DMS 273 (cell line): Measurements from ENCODE around the gene SMOC1.
A peak's percentile ranks its signal among the peaks of the same experiment; 100 is the strongest.

Experiments used
- DNase-seq: peaks from one replicate; lab custom pipeline; 2025; ENCODE audit not compliant: unreplicated experiment; lab: John Stamatoyannopoulos, UW

SMOC1 gene

GRCh38 chr14:69938751-69939150 is 59.5 kb downstream of the SMOC1 start:
- no peak for DNase-seq

GRCh38 chr14:69941768-69942742 is 62.8 kb downstream of the SMOC1 start:
- DNase-seq, result no peak

GRCh38 chr14:69943084-69943780 is 64.0 kb downstream of the SMOC1 start:
- no peak for DNase-seq

GRCh38 chr14:69945347-69945746 is 66.1 kb downstream of the SMOC1 start:
- DNase-seq, result no peak

GRCh38 chr14:69945912-69946311 is 66.7 kb downstream of the SMOC1 start:
- peak; percentile 69 for DNase-seq

- DNase-seq, result no peak
Measured at GRCh38 chr14:69948351-69948750, 69.1 kb downstream of the SMOC1 start.

GRCh38 chr14:69951263-69951662 is 72.0 kb downstream of the SMOC1 start:
- no peak for DNase-seq

GRCh38 chr14:69951935-69952334 is 72.7 kb downstream of the SMOC1 start:
- no peak for DNase-seq

- peak; percentile 17 for DNase-seq
Measured at GRCh38 chr14:69953266-69953915, 74.2 kb downstream of the SMOC1 start.

GRCh38 chr14:69955855-69956845 is 76.9 kb downstream of the SMOC1 start:
- DNase-seq, result peak; percentile 23

- peak; percentile 68 for DNase-seq
Measured at GRCh38 chr14:69956970-69957369, 77.8 kb downstream of the SMOC1 start.

- DNase-seq, result no peak
Measured at GRCh38 chr14:69957986-69958385, 78.8 kb downstream of the SMOC1 start.

- no peak for DNase-seq
Measured at GRCh38 chr14:69959136-69959535, 79.9 kb downstream of the SMOC1 start.

GRCh38 chr14:69960296-69960695 is 81.1 kb downstream of the SMOC1 start:
- peak; percentile 19 for DNase-seq

GRCh38 chr14:69963966-69964365 is 84.8 kb downstream of the SMOC1 start:
- DNase-seq, result no peak

- no peak for DNase-seq
Measured at GRCh38 chr14:69964841-69965240, 85.6 kb downstream of the SMOC1 start.

GRCh38 chr14:69968132-69968531 is 88.9 kb downstream of the SMOC1 start:
- DNase-seq, result peak; percentile 22

GRCh38 chr14:69968681-69969080 is 89.5 kb downstream of the SMOC1 start:
- DNase-seq, result peak; percentile 58

GRCh38 chr14:69972755-69973154 is 93.5 kb downstream of the SMOC1 start:
- DNase-seq, result no peak

GRCh38 chr14:69973846-69974245 is 94.6 kb downstream of the SMOC1 start:
- no peak for DNase-seq
